ENCODE results near the gene DLX3.
A peak's percentile ranks its signal among the peaks of the same experiment; 100 is the strongest.

The DLX3 gene

DNA sequence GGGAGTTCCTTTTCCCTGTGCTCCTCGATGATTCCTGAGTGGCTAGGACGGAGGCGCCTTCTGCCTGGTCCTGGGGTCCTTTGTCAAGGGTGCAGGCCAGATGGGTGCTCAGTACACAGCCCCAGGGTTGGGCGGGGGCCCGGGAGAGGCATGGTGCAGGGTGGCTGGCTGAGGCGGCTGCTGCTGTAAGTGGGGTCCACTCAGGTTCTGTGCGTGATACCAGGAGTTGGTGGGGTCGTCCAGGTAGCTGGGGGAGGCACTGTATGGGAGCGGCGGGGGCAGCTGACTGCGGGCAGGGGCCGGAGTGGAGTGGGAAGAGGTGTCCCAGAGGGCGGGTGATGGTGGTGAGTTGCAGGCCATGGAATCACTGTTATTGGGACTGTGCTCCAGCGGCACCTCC lies 3.6 kb downstream of the DLX3 start:
- DNase-seq: no peak
- H3K4me3 ChIP-seq (ENCODE audit: low read depth, low read length): no peak overlapping the region
- TF ChIP-seq, protein P1, sequence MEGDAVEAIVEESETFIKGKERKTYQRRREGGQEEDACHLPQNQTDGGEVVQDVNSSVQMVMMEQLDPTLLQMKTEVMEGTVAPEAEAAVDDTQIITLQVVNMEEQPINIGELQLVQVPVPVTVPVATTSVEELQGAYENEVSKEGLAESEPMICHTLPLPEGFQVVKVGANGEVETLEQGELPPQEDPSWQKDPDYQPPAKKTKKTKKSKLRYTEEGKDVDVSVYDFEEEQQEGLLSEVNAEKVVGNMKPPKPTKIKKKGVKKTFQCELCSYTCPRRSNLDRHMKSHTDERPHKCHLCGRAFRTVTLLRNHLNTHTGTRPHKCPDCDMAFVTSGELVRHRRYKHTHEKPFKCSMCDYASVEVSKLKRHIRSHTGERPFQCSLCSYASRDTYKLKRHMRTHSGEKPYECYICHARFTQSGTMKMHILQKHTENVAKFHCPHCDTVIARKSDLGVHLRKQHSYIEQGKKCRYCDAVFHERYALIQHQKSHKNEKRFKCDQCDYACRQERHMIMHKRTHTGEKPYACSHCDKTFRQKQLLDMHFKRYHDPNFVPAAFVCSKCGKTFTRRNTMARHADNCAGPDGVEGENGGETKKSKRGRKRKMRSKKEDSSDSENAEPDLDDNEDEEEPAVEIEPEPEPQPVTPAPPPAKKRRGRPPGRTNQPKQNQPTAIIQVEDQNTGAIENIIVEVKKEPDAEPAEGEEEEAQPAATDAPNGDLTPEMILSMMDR (IDR thresholded peaks at IDR 0.05; ENCODE audit: low read depth, low read length): no peak
- H3K36me3 ChIP-seq: no peaks in the 10 kb centered on the region
- H3K4me1 ChIP-seq: no peaks in the 10 kb centered on the region
- peaks cover 76% of the 10 kb centered on the region for H3K27me3 ChIP-seq
- no peaks in the 10 kb centered on the region for H3K9me3 ChIP-seq

DNA sequence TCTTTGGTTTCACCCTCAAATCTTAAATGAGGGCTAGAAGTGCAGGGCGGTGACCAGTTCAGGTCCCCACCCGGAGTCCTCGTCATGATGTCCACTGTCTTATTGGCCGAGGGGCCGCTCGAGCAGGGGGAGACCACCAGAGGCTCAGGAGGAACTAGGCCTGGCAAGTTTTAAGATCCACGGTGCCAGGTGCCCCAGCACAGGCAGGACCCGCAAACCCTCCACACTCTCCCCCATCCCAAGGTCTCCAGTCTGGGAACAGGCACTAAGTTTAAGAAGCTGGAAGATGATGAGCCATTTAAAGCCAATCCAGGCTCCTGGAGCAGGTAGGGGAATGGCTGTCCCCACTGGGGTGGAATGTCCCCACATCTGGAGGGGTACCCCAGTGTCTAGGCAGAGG lies 4.1 kb downstream of the DLX3 start:
- DNase-seq: no peak
- Histone ChIP-seq H3K9me3 (no peaks in the 10 kb centered on the region), H3K27me3 (peaks cover 71% of the 10 kb centered on the region), H3K36me3 (no peaks in the 10 kb centered on the region), H3K4me1 (no peaks in the 10 kb centered on the region), H3K4me3 (ENCODE audit: low read depth, low read length) (no peak overlapping the region)
- TF ChIP-seq, protein P1 (IDR thresholded peaks at IDR 0.05; ENCODE audit: low read depth, low read length): no peak

DNA sequence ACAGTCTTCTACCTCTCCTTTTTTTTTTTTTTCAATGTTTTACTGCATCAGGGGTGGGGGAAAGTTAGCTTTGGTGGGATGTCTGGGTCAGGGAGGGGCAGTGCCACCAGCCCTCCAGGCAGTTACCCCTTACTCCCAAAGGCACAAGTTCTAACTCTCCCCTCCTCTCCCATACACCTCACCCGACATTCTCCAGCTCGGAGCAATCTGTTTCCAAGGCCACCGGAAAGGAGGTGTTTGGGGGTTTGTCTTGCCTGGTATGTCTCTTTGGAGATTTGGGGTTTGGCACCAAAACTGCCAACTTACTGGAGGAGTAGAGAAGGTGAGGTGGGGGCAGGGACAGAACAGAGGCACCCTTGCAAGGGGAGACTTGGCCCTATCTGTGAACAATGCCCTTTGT lies 4.7 kb downstream of the DLX3 start:
- Histone ChIP-seq H3K9me3 (no peaks in the 10 kb centered on the region), H3K4me3 (ENCODE audit: low read depth, low read length) (no peak overlapping the region), H3K27me3 (peaks cover 65% of the 10 kb centered on the region), H3K4me1 (no peaks in the 10 kb centered on the region), H3K36me3 (no peaks in the 10 kb centered on the region)
- TF ChIP-seq, protein P1 (IDR thresholded peaks at IDR 0.05; ENCODE audit: low read depth, low read length): no peak
- DNase-seq: no peak

DNA sequence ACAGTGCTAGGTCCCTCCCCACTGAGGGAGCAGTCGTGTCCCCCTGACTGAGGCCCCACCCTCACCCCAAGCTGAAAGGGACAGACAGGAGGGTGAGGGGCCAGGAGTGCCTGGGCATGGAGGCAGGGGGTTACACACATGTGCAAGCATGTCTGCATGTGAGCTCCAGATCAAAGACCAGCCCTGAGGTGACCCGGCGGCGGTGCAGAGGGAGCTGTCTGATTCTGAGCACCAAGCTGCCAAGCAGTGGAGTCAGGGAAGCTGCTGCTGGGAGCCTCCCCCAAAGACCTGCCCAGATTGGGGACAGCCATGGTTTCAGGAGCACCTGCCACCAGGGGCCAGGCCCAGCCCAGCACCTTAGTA lies 5.5 kb downstream of the DLX3 start:
- Histone ChIP-seq H3K4me3 (ENCODE audit: low read depth, low read length) (no peak overlapping the region), H3K27me3 (peaks cover 57% of the 10 kb centered on the region), H3K9me3 (no peaks in the 10 kb centered on the region), H3K4me1 (no peaks in the 10 kb centered on the region), H3K36me3 (no peaks in the 10 kb centered on the region)
- peak; percentile 6 for DNase-seq
- TF ChIP-seq, protein P1 (IDR thresholded peaks at IDR 0.05; ENCODE audit: low read depth, low read length): no peak

GRCh38 chr17:49987681-49988441 lies 7.2 kb downstream of the DLX3 start:
- TF ChIP-seq, protein P1 (IDR thresholded peaks at IDR 0.05; ENCODE audit: low read depth, low read length): no peak
- H3K27me3 ChIP-seq: peaks cover 40% of the 10 kb centered on the region
- H3K9me3 ChIP-seq: no peaks in the 10 kb centered on the region
- H3K4me1 ChIP-seq: no peaks in the 10 kb centered on the region
- H3K4me3 ChIP-seq (ENCODE audit: low read depth, low read length): no peak overlapping the region
- DNase-seq: peak; percentile 14
- no peaks in the 10 kb centered on the region for H3K36me3 ChIP-seq

DNA sequence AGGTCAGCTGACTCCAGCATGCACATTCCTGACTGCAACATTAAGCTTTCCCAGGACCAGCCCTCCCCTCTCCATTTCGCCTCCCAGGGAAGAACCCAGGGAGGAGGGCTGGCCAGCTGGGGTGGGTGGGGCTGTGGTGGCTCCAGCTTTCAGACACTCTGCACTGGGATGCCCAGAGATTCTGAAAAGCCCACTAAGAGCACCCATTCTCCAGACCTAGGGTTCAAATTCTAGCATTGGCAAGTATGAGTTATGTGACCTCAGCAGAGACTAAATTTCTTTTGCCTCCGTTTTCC lies 7.8 kb downstream of the DLX3 start:
- no peaks in the 10 kb centered on the region for H3K36me3 ChIP-seq
- peaks cover 34% of the 10 kb centered on the region for H3K27me3 ChIP-seq
- DNase-seq: peak; percentile 4
- no peaks in the 10 kb centered on the region for H3K4me1 ChIP-seq
- no peaks in the 10 kb centered on the region for H3K9me3 ChIP-seq
- H3K4me3 ChIP-seq (ENCODE audit: low read depth, low read length): no peak overlapping the region
- TF ChIP-seq, protein P1 (IDR thresholded peaks at IDR 0.05; ENCODE audit: low read depth, low read length): no peak
